A673 (cell line): ENCODE measurements around the gene TMEM45A.

Experiments used
- CTCF ChIP-seq: fragments of 300-800, 200-600 bp; sonication (generic); conservative IDR thresholded peaks from 2 replicates; pipeline ENCODE4 v1.5.1; 2017; ENCODE audit warnings: low read depth, mild to moderate bottlenecking, antibody characterized with exemption, low read length, moderate library complexity, mixed read lengths
- EZH2 ChIP-seq: fragments of 200-600 bp; sonication (generic); IDR thresholded peaks from 2 replicates; pipeline ENCODE4 v1.6.1; 2017; ENCODE audit warnings: borderline replicate concordance, low read depth, mild to moderate bottlenecking, mixed read lengths, antibody characterized with exemption, low read length; ENCODE audit not compliant: poor library complexity, severe bottlenecking

GRCh38 chr3:100581650-100582049, 89.2 kb downstream of the TMEM45A start:
- TF ChIP-seq CTCF (no peak), EZH2 (no peak)
